GM12892 (cell line): ENCODE measurements around the gene SLC10A3.

Experiments
- POLR2A ChIP-seq: IDR thresholded peaks from 2 replicates; pipeline ENCODE4 v1.6.1; 2011; ENCODE audit warnings: low read depth, low read length, control low read depth
- TAF1 ChIP-seq: IDR thresholded peaks from 2 replicates; pipeline ENCODE4 v1.6.1; 2011; ENCODE audit warnings: low read depth, mild to moderate bottlenecking, control low read depth, low read length, borderline replicate concordance

- TF ChIP-seq TAF1: no peak
- no peak for TF ChIP-seq POLR2A
These were observed 50.6 kb downstream of the SLC10A3 start for GRCh38 chrX:154439841-154440240.
